Hypothalamus (tissue), 51 donors: Measurements from ENCODE around the gene AUP1.
"Not testable (repeated sequence)": the region's sequence is repeated elsewhere in the genome, so short reads cannot be mapped to it uniquely, and the experiment has no call there.

Experiments
- DNase-seq, 51 donors: peaks; one replicate each; lab custom pipeline; 2025; lab: John Stamatoyannopoulos, UW

The AUP1 gene, protein sequence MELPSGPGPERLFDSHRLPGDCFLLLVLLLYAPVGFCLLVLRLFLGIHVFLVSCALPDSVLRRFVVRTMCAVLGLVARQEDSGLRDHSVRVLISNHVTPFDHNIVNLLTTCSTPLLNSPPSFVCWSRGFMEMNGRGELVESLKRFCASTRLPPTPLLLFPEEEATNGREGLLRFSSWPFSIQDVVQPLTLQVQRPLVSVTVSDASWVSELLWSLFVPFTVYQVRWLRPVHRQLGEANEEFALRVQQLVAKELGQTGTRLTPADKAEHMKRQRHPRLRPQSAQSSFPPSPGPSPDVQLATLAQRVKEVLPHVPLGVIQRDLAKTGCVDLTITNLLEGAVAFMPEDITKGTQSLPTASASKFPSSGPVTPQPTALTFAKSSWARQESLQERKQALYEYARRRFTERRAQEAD

DNA sequence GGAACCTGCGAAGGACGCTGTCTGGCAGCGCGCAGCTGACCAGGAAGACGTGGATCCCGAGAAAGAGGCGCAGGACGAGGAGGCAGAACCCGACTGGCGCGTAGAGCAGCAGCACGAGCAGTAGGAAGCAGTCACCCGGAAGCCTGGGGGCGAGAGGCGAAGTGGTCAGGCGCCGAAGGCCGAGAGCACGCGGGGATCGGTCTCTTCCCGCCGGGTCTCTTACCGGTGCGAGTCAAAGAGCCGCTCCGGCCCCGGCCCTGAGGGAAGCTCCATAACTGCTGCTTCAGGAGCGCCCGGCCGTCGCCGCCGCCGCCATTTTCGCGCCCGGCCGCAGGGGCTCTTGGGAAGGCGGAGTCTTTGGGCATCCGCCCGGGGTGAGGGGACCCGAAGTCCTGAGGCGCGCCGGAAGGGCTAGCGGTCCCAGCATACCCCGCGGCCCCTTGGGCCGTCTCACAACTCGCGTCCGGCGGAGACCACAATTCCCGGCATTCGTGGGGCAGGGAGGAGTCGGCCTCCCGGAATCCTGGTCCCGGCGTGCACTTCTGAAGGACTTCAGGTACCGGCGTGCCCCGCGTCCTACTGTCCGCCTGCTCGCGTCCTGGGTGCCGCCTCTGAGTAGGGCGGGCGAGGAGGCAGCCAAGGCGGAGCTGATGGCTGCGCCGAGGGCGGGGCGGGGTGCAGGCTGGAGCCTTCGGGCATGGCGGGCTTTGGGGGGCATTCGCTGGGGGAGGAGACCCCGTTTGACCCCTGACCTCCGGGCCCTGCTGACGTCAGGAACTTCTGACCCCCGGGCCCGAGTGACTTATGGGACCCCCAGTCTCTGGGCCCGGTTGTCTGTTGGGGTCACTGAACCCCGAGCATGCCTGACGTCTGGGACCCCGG lies at the start of gene AUP1, which contains the start of gene HTRA2:
Gene AUP1, minus strand, starts transcription at position 350 of the 882 bp plus-strand sequence. Its CDS starts 77 bp downstream, at position 273.
Gene HTRA2, plus strand, starts transcription at position 577 of the 882 bp plus-strand sequence. Its CDS starts 74 bp downstream, at position 651.
- peak; percentile 73 to 99 (median 98) for DNase-seq

DNA sequence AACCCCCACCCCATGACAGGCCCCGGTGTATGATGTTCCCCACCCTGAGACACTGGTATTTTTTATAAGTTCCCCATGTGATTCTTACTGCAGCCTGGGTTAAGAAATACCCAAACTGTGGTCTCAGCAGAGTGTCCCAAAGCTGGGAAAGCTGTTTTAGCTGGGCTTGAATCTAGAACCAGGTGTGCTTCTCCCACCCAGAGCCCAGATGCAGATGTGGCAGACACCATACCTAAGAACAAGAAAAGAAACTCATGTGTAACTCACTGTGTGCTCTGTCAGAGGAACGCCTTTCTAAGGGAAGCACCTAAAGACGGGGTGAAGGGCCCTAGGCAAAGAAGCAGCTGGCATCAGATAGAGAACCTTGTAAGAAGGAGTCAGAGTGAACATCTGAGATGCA lies 48.9 kb upstream of the AUP1 start:
- no peak for DNase-seq

DNA sequence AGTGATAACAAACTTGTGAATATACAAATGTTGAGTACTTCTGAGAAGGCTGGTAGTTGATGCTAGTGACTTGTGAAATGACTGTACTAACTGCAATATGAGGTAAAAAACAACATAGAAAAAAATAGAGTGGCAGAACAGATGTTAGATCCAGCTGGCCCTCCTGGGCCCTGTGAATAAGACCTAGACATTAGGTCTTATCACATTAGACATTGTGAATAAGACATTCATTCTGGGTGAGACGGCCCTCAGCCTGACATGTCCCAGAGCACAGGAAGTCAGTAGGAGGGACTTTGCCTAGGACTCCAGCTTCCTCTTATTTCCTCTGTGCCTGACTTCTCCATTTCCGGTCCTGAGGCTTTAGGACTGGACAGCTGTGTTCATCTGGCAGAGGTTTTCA lies 47.9 kb upstream of the AUP1 start:
- DNase-seq, result no peak

DNA sequence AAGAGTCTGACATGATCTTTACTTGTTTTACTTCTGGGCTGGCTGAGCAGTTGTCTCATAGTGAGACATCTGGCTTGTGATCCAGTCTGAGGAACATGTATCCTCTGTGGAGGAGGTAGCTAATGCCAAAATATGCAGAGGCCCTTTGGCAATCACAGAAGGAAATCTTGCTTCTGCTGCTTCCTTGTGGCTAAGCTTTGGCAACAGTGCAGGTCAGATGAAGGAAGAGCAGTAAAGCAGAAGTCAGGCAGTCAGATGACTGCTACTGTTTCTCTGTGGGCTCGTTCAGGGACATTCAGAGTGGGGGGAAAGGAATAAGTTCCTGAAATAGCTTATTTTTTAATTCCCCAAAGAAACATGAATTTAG lies 47.3 kb upstream of the AUP1 start:
- DNase-seq, result peak in 3 of 51 donors; percentile 16 to 32 (median 27)

DNA sequence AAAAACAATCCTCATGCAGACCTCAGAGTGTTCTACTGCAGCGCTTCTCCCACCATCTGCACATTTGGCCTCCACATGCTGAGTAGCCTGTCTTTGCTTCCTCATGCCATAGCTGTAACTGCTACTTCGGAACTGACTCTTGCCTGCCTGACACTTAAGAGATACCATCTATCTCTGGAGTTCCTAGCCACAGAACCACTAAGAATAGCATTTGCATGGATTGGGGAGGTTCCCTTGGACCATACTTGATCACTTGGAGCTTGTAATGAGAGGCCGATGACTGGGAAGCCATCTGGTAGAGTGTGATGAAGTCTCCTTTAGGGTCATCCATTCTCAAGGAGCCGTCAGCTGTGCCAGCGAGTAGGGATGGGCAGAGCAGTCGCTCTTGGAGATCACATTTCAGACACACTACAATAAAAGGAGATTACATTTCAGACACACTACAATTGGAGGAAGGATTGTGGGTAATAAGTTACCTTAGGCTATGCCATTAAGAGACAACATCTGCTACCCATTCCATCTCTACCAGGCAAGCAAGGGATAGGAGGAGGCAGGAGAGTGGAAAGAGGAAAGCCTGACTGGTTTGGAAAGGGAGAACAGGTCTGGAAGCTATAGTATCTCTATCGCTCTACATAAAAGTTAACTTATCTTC lies 46.8 kb upstream of the AUP1 start:
- no peak for DNase-seq

DNA sequence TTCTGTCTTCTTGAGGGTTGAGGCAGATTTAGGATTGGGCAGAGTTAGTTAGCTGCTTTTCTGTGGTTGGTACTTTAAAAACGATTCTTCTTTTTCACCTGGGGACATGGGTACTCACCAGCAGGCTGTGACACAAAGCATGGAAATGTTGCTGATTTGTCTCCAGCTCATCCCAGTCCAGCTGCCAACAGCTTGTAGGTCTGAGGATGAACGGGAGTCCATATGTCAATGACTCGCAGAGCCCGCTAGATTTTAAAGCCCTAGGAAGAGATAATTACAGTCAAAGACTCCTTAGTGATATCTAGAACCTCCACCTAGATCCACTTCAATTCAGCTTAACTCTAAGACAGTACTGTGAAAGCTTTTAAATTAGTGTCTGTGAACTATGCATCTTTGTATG lies 45.8 kb upstream of the AUP1 start:
- no peak for DNase-seq

DNA sequence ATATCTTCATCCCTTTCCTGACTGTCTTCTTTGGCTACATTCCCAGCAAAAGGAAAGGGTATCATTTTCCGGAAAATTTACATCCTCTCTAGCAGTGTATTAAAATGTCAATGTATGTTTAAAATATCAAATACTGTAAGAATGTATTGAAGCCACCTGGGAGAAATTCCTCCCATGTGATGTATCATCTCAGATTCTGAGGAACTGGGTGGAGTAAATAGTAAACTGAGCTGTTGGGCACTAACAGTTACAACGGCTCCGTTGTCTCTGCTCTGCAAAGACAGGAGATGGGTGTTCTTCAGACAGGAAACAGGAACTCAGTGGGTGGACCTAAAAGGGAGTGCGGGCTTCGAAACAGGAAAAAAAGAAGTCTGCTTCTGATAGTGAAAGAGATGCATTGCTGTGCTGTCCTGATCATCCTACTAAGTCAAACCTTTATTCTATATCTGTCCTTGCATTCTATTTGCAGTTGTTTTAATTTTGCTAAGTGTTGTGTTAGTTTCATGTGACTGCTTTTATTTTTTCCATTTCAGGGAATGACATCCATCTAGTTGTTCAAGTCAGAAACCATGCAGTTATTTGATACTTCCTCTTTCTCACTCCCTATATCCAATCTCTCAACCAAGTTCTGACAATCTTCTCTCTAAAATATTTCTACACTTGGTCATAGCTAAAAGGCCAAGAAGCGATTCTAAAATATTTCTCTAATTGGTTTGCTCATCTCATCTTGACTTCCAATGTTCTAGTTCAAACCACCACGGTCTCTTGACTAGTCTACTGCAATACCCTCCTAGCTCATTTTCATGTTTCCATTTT lies 44.4 kb upstream of the AUP1 start:
- peak in 1 of 51 donors; percentile 17 for DNase-seq

DNA sequence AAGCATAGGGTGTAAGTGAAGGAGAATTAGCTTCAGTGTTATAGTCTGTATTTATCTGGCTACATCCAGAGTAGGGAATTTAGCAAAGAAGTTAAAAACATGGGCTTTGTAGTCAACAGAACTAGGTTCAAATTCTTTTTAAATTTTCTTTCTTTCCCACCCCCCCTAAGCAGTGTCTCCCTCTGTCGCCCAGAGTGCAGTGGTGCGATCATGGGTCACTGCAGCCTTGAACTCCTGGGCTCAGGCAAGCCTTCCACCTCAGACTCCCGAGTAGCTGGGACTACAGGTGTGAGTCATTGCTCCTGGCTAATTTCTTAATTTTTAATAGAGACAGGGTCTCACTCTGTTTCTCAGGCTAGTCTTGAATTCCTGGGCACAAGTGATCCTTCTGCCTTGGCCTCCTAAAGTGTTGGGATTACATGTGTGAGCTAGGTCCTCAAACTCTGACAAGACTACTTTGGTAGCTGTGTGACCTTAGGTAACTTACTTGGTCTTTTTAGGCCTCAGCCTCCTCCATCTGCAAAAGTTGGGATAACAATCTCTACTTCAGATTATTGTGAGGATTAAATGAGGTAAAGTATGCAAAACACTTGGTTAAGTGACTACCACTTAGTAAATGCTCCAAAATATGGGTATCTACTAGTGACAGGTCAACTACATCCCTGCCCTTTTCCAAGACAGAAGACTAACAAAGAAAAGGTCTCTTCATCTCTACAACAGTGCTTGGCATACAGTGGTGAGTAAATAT lies 42.8 kb upstream of the AUP1 start:
- no peak for DNase-seq

DNA sequence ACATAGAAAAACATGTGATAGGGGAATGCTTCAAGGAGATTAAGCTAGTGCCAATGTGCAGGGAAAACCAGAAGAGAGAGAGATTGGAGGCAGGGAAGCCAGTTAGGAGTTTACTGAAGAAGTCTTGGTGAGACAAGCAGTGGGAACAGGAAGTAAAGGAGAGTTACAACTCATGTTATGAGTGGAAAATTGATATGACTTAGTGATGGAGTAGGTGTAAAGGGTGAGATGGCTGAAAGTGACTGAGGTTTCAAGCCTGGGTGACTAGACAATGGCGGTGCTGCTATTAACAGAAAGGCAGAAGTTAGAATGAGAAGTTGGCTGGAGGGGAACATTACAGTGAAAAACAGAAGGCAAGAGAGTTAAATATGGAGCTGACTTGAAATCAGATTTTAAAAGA lies 41.6 kb upstream of the AUP1 start:
- no peak for DNase-seq

DNA sequence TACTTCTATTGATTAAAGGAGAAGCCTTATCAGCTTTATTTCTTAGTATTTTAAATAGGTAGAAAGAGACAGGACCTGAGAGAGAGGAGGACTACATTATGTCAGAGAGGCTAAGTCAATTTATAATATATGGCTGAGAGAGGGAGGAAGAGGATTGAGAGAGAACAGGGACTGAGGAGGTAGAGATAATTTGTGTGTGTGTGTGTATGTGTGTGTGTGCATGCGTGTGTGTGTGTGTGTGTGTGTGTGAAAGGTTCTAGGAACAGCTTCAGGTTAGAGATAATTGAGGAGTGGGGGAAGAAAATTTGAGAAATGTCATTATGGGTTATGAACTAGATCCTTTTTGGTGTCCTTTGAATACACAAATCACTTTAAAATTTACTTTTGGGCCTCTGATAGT lies 40.2 kb upstream of the AUP1 start:
- DNase-seq, result no peak

DNA sequence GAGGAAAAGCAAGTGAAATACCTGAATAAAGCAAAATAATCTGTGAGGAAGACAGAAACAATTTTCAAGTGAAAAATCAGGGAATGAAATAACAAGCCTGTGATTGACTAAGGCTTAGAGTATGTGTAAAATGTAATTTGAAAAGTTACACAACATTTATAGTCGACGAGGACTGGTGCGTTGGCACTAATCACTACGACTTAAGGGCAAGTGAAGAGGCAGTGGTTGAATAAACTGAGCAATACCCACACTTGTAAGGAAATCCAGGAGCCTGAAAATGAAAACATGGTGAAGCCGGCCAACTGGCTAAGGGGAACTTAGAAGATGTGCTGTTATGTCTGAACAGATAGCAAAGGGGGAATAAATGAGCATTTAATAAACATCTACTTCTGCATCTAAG lies 38.4 kb upstream of the AUP1 start:
- no peak for DNase-seq

DNA sequence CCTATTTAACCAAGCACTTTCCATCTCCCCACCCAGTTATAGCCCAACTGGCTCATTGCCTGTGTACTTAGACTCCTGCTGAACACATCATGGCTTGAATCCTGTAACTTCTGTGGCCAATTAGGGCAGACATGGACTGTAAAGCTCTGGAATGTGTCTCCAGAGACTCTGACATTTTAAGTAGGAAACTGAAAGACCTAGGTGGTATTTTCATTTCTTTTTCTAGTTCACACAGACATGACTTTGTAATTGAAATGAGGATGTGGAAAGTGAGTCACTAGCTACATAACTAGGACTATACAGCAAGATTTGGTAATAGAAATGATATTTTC lies 37.2 kb upstream of the AUP1 start:
- no peak for DNase-seq

DNA sequence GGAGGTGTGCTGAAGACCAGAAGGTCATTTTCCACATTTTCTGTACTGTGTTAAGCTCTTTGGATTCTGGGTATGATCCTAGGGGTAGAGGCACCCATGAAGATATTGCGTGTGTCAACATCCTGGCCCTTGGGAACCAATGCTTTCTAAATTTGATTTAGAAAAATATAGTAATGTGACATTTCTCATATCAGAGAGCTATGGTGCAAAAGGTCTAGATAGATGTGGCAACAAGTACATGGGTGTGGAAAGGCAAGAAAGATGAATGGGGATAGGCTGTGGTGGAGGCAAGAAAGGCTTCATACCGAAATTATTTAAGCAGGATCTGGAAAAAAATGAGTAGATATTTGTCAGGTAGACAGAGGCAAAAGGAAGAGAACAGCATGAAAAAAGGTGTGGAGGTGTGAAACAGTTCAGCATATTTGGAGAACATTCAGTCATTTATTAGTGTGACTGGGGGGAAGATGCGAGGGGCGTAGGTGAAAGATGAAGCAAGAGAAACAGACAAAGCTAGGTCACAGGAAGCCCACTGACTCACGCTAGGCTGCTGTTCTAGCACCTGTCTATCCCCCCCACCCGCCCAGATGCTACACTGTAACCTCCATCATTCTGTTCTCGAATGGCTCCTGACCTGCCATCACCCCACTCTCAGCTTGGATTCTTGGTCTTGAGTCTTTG lies 36.7 kb upstream of the AUP1 start:
- no peak for DNase-seq

DNA sequence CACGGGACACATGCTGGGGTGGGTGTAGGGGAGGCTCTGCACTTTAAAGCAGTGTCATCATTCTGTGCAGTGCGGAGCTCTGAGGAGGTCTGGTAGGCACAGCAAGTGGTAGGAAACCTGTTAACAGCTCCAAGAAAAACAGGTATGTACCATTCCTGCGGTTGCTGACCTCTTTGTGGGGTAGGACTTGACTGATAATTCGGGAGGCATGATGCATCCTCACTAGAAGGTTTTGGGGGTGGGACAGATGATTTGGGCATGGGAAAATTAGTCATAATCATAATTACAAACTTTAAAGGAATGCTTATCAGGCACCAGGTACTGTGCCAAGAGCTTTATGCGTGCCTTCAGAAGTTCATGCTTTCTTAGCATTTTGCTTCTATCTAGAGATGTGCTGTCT lies 34.7 kb upstream of the AUP1 start:
- no peak for DNase-seq

DNA sequence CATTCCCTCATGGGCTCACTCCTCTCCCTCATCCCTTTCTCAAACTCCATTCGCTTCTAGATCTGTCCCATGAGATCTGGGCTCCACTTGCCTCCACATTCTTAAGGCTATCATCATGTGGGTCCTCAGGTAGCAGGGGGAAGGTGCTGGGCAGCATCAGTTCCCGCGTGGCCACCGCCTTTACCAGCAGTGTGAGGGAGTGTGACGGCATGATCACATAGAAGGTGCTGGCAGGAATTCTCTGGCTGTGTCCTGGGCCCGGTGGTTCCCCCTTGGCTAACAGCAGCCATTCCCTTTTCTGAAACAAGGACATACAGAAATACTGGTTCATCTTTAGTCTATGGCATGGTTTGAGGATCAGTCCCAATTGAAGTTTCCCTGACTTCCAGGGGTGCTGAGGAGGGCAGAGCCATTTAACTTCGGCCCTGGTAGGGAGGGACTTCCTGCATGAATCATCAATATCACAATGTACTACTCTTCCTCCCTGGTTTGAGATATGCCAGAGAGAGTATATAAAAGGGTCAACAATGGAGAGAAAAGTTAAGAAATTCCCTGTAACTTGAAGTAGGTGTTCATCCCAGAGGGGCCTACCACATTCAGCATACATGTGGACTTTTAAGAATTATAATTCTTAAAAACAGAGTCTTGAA lies 32.7 kb upstream of the AUP1 start:
- DNase-seq, result no peak

DNA sequence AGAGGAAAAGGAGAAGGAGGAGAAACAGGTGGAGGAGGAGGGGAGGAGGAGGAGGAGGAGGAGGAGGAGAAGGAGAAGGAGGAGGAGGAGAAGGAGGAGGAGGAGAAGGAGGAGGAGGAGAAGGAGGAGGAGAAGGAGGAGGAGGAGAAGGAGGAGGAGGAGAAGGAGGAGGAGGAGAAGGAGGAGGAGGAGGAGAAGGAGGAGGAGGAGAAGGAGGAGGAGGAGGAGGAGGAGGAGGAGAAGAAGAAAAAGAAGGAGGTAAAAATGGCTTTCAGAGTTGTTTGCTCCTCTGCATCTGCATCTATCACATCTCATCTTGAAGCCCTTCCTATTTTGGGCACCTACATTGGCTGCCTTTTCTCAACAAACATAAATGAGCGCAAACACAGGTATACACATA lies 31.5 kb upstream of the AUP1 start:
- not testable (repeated sequence) for DNase-seq

DNA sequence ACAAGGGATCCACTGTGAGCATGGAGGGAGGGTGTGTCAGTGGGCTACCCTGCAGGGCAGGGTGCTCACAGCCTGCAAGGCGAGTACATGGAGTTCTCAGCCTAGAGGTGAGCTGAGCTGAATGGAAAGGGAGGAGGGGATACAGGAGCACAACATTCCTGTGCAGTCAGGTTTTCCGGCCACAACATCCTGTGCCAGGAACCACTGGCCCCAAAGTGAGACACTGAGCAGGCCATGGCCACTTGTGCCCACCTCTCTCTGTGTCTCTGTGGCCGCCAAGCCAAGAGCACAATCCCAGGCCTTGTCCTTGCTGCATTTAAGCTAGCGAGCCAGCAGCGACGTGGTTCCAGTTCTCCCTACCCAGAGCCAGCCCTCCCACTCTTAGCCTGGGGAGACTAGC lies 31.1 kb upstream of the AUP1 start:
- DNase-seq, result no peak

DNA sequence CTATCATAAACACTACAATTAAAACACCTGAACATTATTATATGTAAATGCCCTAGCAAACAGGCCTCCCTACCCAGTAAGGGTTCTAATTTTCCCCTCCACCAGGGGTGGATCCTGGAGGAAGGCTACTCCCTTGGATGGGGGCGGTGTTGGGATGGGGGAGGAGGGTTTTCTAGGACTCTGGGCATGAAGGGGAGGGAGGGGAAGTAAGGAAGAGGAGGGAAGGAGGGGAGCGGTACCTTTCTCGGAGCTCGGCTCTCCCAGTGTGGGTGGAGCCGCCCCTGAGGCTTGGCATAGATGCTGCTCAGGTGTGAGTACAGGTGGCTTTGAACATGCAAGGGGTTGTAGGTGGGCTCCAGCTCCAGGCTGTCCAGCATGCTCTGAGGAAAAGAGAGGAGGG lies 30.4 kb upstream of the AUP1 start:
- no peak for DNase-seq
